ENCODE measurements around the gene HOXC10. TPM values are rescaled to one million over a fixed set of nuclear protein-coding genes. Genes with fewer than 3 reads are reported as not detected.

The HOXC10 gene
- total RNA-seq, 1 donor from 2014 or later, result not detected

- no peaks in the 10 kb centered on the region for H3K4me1 ChIP-seq (ENCODE audit: insufficient read depth, low read length)
- H3K79me2 ChIP-seq (ENCODE audit: insufficient read depth, low read length), result no peaks in the 10 kb centered on the region
Observed at GRCh38 chr12:54015018-54015931, 30.3 kb downstream of the HOXC10 start.

GRCh38 chr12:54016051-54016450, 31.1 kb downstream of the HOXC10 start:
- Histone ChIP-seq H3K79me2 (ENCODE audit: insufficient read depth, low read length) (no peaks in the 10 kb centered on the region), H3K9me3 (ENCODE audit: insufficient read depth, low read depth, low read length) (no peaks in the 10 kb centered on the region), H3K4me3 (ENCODE audit: insufficient read depth, low read depth, low read length) (no peak overlapping the region), H2AFZ (ENCODE audit: low read depth, low read length) (no peak overlapping the region), H4K20me1 (ENCODE audit: insufficient read depth, low read length) (no peaks in the 10 kb centered on the region), H3K9ac (ENCODE audit: low read length) (no peak overlapping the region), H3K27ac (ENCODE audit: low read depth, low read length) (no peak overlapping the region), H3K4me2 (ENCODE audit: low read length) (no peak overlapping the region), H3K4me1 (ENCODE audit: insufficient read depth, low read length) (no peaks in the 10 kb centered on the region), H3K27me3 (ENCODE audit: insufficient read depth, low read length) (peaks cover 84% of the 10 kb centered on the region), H3K36me3 (ENCODE audit: insufficient read depth, low read length) (no peaks in the 10 kb centered on the region)
- H3K4me3 Mint-ChIP-seq (ENCODE audit: unreplicated experiment), result no peak overlapping the region
- DNase-seq (ENCODE audit: low read depth) (no peak), FAIRE-seq (no peak)
- TF ChIP-seq EZH2 (IDR thresholded peaks at IDR 0.05; ENCODE audit: insufficient read depth, low read length) (no peak), CTCF (IDR thresholded peaks at IDR 0.05; ENCODE audit: insufficient read depth, low read depth, low read length) (no peak)
- H3K4me1 Mint-ChIP-seq (ENCODE audit: low read depth, unreplicated experiment), result no peaks in the 10 kb centered on the region
- peaks cover 18% of the 10 kb centered on the region for H3K9me3 Mint-ChIP-seq (ENCODE audit: unreplicated experiment)
- H3K36me3 Mint-ChIP-seq (ENCODE audit: low read depth, unreplicated experiment), result no peaks in the 10 kb centered on the region
- H3K27ac Mint-ChIP-seq (ENCODE audit: unreplicated experiment), result no peak overlapping the region
- peaks cover 84% of the 10 kb centered on the region for H3K27me3 Mint-ChIP-seq (ENCODE audit: low read depth, unreplicated experiment)

More at GRCh38 chr12:54015018-54015931, 30.3 kb downstream of the HOXC10 start:
- Mint-ChIP-seq H3K36me3 (ENCODE audit: low read depth, unreplicated experiment) (no peaks in the 10 kb centered on the region), H3K9me3 (ENCODE audit: unreplicated experiment) (peaks cover 18% of the 10 kb centered on the region), H3K27me3 (ENCODE audit: low read depth, unreplicated experiment) (peaks cover 84% of the 10 kb centered on the region), H3K27ac (ENCODE audit: unreplicated experiment) (no peak overlapping the region), H3K4me1 (ENCODE audit: low read depth, unreplicated experiment) (no peaks in the 10 kb centered on the region), H3K4me3 (ENCODE audit: unreplicated experiment) (no peak overlapping the region)
- H4K20me1 ChIP-seq (ENCODE audit: insufficient read depth, low read length), result no peaks in the 10 kb centered on the region
- no peaks in the 10 kb centered on the region for H3K36me3 ChIP-seq (ENCODE audit: insufficient read depth, low read length)
- DNase-seq (ENCODE audit: low read depth) (no peak), FAIRE-seq (no peak)
- H3K9ac ChIP-seq (ENCODE audit: low read length), result no peak overlapping the region
- TF ChIP-seq EZH2 (IDR thresholded peaks at IDR 0.05; ENCODE audit: insufficient read depth, low read length) (peak; percentile 54), CTCF (IDR thresholded peaks at IDR 0.05; ENCODE audit: insufficient read depth, low read depth, low read length) (no peak)
- no peak overlapping the region for H2AFZ ChIP-seq (ENCODE audit: low read depth, low read length)
- no peak overlapping the region for H3K4me3 ChIP-seq (ENCODE audit: insufficient read depth, low read depth, low read length)
- H3K9me3 ChIP-seq (ENCODE audit: insufficient read depth, low read depth, low read length), result no peaks in the 10 kb centered on the region
- H3K27ac ChIP-seq (ENCODE audit: low read depth, low read length), result no peak overlapping the region
- H3K27me3 ChIP-seq (ENCODE audit: insufficient read depth, low read length), result peaks cover 84% of the 10 kb centered on the region
- H3K4me2 ChIP-seq (ENCODE audit: low read length), result no peak overlapping the region

GRCh38 chr12:54016478-54016964, 31.6 kb downstream of the HOXC10 start:
- no peak for FAIRE-seq
- H3K9me3 Mint-ChIP-seq (ENCODE audit: unreplicated experiment), result peaks cover 19% of the 10 kb centered on the region
- H3K79me2 ChIP-seq (ENCODE audit: insufficient read depth, low read length), result no peaks in the 10 kb centered on the region
- peaks cover 83% of the 10 kb centered on the region for H3K27me3 ChIP-seq (ENCODE audit: insufficient read depth, low read length)
- no peak overlapping the region for H3K4me3 ChIP-seq (ENCODE audit: insufficient read depth, low read depth, low read length)
- no peak overlapping the region for H3K27ac ChIP-seq (ENCODE audit: low read depth, low read length)
- no peak overlapping the region for H3K27ac Mint-ChIP-seq (ENCODE audit: unreplicated experiment)
- no peaks in the 10 kb centered on the region for H3K36me3 Mint-ChIP-seq (ENCODE audit: low read depth, unreplicated experiment)
- peaks cover 84% of the 10 kb centered on the region for H3K27me3 Mint-ChIP-seq (ENCODE audit: low read depth, unreplicated experiment)
- no peaks in the 10 kb centered on the region for H4K20me1 ChIP-seq (ENCODE audit: insufficient read depth, low read length)
- no peaks in the 10 kb centered on the region for H3K9me3 ChIP-seq (ENCODE audit: insufficient read depth, low read depth, low read length)
- no peaks in the 10 kb centered on the region for H3K4me1 Mint-ChIP-seq (ENCODE audit: low read depth, unreplicated experiment)
- no peak overlapping the region for H3K4me2 ChIP-seq (ENCODE audit: low read length)
- no peak overlapping the region for H3K9ac ChIP-seq (ENCODE audit: low read length)
- no peak for DNase-seq (ENCODE audit: low read depth)
- no peak for TF ChIP-seq EZH2 (IDR thresholded peaks at IDR 0.05; ENCODE audit: insufficient read depth, low read length)
- TF ChIP-seq CTCF (IDR thresholded peaks at IDR 0.05; ENCODE audit: insufficient read depth, low read depth, low read length), result no peak
- H3K4me1 ChIP-seq (ENCODE audit: insufficient read depth, low read length), result no peaks in the 10 kb centered on the region
- H3K4me3 Mint-ChIP-seq (ENCODE audit: unreplicated experiment), result no peak overlapping the region
- H2AFZ ChIP-seq (ENCODE audit: low read depth, low read length), result no peak overlapping the region
- H3K36me3 ChIP-seq (ENCODE audit: insufficient read depth, low read length), result no peaks in the 10 kb centered on the region

Measured in astrocyte (in vitro differentiated cells and primary cell).